ENCODE measurements around the gene MRGPRX1. TPM values are rescaled to one million over a fixed set of nuclear protein-coding genes. Genes with fewer than 3 reads are reported as not detected.
"Not testable (repeated sequence)": the region's sequence is repeated elsewhere in the genome, so short reads cannot be mapped to it uniquely, and the experiment has no call there.

The MRGPRX1 gene
- 0.27 TPM for total RNA-seq

DNA sequence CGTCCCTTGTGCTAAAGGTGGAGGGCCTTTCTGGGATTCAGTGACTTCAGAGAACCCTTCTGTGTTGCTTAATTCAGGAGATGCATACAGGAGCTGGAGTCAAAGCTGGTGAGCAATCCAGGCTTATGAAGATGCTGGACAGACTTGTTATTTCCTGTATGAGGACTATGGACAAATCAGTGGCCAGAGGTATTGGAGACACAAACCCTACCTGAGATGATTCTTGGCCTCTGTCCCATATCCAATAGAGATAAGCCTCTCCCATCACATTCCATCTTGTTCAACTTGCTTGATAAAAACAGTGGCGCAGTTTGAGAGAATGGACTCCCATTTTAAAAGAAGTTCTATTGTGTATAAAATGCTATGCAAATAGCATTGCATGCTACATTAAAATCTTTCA lies at the start of gene MRGPRX1:
MRGPRX1 (minus strand) TSS at position 101 of the 400 bp plus-strand sequence. CDS start 4,630 bp downstream, outside the sequence.
- no peak for DNase-seq (ENCODE audit: low read depth in 2 of 3, low spot score in 2 of 3)

DNA sequence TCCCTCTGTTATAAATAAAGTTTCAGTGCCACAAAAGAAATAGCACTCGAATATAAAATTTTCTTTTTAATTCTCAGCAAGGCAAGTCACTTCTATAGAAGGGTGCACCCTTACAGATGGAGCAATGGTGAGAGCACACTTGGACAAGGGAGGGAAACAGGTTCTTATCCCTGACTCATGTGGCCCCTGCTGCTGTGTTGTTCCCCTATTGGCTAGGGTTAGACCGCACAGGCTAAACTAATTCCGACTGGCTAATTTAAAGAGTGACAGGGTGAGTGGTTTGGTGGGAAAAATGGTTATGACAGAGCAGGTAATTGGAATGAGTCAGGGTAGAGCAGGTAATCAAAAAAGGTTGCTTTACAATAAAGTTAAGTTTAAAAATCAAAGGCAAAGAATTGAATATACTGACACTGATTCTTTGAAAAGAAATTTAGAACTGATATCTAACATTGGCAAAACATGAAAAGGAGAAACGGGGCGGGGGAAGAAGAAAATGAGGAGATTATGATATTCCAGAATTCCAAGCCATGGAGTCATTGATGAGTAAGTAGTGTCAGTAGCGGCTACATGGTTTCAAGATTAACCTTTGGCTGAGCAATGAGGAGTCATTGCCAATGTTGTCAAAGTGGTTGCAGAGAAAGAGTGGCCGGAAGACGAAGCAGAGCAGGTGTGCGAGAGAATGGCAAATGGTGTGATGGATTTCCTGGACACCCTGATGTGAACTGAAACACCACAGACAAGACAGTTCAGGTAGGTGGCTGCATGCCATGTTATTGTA lies 48.4 kb upstream of the MRGPRX1 start:
- no peak for DNase-seq (ENCODE audit: low read depth in 2 of 3, low spot score in 2 of 3)

DNA sequence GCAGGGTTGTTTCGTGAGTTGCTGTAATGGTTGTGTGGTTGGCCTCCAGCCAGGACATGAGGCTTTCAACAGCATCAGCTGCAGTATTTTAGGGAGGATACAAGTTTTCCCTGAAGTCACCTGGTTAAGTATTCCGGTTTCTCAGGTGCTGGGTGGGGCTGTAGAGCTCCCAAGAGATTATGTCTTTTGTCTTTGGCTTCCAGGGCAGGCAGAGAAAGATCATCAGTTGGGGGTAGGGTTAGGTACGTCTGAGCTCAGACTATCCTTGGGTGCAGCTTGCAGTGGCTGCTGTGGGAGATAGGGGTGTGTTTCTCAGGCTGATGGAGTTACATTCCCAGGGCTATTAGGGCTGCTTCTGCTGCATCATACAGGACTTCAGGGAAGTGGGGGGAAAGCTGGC lies 47.5 kb upstream of the MRGPRX1 start:
- no peak for DNase-seq (ENCODE audit: low read depth in 2 of 3, low spot score in 2 of 3)

DNA sequence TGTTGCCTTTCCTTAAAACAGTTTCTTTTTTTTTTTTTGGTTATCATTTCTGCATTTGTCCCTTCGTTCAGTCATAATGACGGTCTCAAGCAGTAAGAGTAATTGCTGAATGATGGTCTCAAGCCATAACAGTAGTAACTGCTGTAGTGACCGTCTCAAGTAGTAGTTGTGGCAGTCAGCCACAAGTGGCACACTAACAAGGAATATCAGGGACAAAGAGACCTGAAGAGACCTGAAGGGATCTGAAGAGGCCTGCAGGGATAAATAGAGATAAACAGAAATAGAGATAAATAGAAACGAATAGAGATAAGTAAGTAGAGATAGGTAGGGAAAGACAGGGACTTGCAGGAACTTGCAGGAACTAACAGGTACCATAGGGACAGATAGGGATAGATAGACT lies 42.7 kb upstream of the MRGPRX1 start:
- no peak for DNase-seq (ENCODE audit: low read depth in 2 of 3, low spot score in 2 of 3)

DNA sequence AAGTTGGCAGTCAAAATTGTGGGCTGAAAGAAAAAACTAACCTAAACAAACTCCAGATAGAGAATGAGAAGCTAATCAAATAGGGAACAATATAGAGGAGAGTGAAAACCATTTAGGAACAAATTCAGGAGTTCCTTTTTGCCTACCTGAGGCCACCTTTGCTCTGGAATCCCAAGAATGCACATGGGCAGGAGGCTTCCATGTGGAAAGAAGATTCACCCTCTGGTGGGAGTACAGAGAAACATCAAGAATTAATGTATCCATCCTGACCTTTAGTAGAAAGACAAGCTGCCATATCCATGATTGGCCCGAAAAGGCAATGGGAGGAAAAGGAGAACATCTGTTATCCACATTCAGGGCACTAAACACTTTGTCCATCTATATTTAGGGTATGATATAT lies 35.0 kb upstream of the MRGPRX1 start:
- DNase-seq (ENCODE audit: low read depth in 2 of 3, low spot score in 2 of 3) = no peak

DNA sequence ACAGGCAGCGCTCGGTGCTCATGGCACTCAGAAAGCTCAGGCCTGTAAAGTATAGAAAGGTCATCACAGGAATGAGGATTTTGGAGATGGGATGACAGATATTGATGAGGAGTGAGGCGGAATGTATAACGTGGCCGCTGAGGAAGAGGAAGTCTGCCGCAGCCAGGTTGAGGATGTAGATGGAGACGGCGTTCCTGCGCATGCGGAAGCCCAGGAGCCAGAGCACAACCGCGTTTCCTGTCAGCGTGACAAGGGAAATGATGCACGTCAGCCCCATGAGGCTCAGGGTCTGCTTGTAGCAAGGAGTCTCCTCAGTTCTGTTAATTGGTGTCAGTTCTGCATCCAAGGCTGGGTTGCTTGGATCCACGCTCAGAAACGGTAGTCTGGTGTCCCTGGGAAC lies 33.1 kb upstream of the MRGPRX1 start:
- DNase-seq (ENCODE audit: low read depth in 2 of 3, low spot score in 2 of 3) = no peak

DNA sequence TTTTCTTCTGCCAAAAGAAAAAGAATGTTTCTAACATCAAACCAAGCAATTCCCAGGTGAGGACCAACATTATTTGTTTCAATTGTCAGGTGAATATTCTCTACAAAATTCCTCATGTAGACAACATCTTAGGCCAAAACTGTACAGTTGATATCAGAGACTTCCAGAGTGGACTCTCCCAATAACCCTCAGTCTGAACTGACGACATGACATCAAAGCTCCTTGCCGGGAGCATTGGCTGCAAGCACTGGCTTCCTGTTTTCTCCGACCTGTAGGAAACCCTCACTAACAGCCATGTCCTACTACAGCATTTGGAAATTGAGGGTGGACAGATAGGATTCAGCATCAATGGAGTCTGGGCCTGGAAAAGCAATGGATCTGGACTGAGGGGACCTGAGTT lies 30.5 kb upstream of the MRGPRX1 start:
- DNase-seq (ENCODE audit: low read depth in 2 of 3, low spot score in 2 of 3) = no peak

DNA sequence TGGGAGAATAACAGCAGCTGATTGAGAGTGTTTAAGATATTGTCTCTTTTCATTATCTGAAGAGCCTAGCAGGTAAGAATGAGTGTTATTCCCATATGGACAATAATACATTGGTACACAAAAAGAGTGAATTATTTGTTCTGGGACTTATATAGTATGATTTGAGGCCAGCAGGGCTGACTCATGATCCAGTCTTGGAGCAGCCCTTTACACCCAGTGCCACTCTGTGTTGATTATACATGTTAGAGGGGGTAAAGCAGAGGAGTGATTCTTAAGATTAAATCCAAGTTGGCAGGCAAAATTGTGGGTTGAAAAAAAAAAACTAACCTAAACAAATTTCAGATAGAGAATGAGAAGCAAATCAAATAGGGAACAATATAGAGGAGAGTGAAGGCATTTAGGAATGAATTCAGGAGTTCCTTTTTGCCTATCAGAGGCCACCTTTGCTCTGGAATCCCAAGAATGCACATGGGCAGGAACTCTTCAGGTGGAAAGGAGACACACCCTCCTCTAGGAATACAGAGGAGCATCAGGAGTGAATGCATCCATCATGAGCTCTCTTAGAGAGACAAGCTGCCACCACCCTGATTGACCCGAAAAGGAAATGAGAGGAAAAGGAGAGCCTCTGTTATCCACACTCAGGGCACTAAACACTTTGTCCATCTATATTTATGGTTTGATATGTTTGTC lies 19.2 kb upstream of the MRGPRX1 start:
- DNase-seq (ENCODE audit: low read depth in 2 of 3, low spot score in 2 of 3) = no peak

DNA sequence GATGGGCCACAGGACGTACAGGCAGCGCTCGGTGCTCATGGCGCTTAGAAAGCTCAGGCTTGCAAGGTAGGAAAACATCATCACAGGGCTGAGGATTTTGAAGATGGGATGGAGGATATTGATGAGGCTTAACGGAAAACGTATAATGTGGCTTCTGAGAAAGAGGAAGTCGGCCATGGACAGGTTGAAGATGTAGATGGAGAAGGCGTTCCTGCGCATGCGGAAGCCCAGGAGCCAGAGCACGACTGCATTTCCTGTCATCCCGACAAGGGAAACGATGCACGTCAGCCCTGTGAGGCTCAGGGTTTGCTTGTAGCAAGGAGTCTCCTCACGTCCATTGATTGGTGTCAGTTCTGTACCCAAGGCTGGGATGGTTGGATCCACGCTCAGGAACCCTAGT lies 17.4 kb upstream of the MRGPRX1 start:
- DNase-seq (ENCODE audit: low read depth in 2 of 3, low spot score in 2 of 3) = no peak

DNA sequence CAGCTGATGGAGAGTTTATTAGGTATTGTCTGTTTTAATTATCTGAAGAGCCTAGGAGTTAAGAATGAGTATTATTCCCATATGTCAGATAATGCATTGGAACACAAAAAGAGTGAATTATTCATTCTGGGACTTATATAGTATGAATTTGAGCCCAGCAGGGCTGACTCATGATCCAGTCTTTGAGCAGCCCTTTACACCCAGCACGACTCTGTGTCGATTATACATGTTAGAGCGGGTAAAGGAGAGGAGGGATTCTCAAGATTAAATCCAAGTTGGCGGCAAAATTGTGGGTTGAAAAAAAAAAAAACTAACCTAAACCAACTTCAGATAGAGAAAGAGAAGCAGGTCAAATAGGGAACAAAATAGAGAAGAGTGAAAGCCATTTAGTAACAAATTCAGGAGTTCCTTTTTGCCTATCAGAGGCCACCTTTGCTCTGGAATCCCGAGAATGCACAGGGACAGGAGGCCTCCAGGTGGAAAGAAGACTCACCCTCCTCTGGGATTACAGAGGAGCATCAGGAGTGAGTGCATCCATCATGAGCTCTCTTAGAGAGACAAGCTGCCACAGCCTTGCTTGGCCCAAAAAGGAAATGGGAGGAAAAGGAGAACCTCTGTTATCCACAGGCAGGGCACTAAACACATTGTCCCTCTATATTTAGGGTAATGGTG lies 3.1 kb downstream of the MRGPRX1 start:
- DNase-seq (ENCODE audit: low read depth in 2 of 3, low spot score in 2 of 3) = no peak

DNA sequence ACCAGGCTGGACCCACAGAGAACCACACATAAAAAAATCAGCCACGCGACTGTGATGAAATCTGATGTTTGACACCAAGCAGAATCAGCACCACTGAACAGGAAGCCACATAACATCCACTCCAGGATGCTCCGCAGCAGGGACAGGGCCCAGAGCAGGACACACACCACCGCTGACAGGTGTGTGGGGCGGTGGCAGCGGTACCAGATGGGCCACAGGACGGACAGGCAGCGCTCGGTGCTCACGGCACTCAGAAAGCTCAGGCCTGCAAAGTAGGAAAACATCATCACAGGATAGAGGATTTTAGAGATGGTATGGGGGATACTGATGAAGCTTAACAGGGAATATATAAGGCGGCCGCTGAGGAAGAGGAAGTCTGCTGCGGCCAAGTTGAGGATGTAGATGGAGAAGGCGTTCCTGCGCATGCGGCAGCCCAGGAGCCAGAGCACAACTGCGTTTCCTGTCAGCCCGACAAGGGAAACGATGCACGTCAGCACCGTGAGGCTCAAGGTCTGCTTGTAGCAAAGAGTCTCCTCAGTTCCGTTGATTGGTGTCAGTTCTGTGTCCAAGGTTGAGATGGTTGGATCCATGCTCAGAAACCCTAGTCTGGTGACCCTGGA lies 4.9 kb downstream of the MRGPRX1 start:
- DNase-seq (ENCODE audit: low read depth in 2 of 3, low spot score in 2 of 3) = no peak

DNA sequence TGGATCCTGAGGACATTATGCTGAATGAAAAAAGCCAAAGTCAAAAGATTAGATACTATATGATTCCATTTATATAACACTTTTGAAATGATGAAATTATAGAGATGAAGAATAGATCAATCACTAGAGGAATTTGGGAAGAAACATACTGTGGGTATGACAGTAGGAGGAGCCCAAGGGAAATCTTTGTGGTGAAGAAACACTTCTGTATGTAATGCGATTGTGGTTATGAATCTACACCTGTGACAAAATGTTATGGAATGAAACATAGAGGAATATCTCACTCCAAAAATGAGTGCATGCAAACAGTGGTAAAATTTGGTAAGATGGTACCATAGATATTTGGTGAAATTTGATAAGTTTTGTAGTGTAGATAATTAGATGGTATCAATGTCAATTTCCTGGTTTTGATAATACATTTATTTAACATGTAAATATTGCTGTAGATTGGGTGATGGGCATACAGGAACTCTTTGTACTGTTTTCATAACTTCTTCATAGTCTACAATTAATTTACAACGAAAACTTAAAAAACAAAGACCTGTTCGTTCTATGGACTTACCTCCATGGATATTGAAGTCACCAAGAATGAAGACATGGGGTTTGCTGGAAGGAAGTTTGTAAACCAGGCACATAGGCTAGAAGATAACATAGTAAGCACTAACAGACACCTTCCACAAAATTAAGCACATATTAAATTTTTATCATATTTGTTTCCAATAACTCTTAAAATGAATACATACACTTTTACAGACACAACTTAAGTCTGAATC lies 11.5 kb downstream of the MRGPRX1 start:
- no peak for DNase-seq (ENCODE audit: low read depth in 2 of 3, low spot score in 2 of 3)

DNA sequence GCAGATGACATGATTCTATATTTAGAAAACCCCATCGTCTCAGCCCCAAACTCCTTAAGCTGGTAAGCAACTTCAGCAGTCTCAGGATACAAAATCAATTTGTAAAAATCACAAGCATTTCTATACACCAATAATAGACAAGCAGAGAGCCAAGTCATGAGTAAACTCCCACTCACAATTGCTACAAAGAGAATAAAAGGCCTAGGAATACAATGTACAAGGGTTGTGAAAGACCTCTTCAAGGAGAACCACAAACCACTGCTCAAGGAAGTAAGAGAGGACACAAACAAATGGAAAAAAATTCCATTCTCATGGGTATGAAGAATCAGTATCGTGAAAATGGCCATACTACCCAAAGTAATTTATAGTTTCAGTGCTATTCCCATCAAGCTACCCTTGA lies 13.8 kb downstream of the MRGPRX1 start:
- not testable (repeated sequence) for DNase-seq (ENCODE audit: low read depth in 2 of 3, low spot score in 2 of 3)

DNA sequence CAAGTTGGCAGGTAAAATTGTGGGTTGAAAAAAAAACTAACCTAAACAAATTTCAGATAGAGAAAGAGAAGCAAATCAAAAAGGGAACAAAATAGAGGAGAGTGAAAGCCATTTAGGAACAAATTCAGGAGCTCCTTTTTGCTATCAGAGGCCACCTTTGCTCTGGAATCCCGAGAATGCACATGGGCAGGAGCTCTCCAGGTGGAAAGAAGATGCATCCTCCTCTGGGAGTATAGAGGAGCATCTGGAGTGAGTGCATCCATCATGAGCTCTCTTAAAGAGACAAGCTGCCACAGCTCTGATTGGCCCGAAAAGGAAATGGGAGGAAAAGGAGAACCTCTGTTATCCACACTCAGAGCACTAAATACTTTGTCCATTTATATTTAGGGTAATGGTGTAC lies 26.3 kb downstream of the MRGPRX1 start:
- no peak for DNase-seq (ENCODE audit: low read depth in 2 of 3, low spot score in 2 of 3)

DNA sequence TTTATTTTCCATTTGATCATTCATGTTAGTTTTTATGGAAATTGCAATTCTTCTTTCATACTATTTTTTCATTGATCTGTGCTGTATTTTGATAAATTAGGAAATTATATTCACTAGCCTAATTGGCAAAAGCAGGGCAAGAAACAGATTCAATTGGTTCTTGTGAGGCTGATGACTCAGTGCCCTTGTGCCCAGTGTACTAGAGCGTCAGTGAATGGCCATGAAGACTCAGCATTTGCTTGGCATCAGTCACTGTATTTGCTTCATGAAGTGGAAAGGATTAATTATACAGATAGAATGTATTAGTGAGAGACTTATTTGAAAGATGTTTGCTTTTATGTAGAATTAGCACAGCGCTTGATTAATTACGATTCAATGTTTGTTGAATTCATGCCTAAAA lies 31.8 kb downstream of the MRGPRX1 start:
- no peak for DNase-seq (ENCODE audit: low read depth in 2 of 3, low spot score in 2 of 3)

DNA sequence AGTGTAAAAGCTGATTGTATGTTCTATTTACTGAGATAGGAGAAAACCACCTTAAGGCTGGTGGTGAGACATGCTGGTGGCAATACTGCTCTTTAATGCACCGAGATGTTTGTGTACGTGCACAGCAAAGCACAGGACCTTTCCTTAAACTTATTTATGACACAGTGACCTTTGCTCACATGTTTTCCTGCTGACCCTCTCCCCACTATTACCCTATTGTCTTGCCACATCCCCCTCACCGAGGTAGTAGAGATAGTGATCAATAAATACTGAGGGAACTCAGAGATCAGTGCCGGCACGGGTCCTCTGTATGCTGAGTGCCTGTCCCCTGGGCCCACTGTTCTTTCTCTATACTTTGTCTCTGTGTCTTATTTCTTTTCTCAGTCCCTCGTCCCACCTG lies 38.6 kb downstream of the MRGPRX1 start:
- DNase-seq (ENCODE audit: low read depth in 2 of 3, low spot score in 2 of 3) = not testable (repeated sequence)

DNA sequence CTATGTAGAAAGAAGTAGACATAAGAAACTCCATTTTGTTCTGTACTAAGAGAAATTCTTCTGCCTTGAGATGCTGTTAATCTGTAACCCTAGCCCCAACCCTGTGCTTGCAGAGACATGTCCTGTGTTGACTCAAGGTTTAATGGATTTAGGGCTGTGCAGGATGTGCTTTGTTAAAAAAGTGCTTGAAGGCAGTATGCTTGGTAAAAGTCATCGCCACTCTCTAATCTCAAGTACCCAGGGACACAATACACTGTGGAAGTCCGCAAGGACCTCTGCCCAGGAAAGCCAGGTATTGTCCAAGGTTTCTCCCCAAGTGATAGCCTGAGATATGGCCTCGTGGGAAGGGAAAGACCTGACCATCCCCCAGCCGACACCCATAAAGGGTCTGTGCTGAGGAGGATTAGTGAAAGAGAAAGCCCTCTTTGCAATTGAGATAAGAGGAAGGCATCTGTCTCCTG lies 39.0 kb downstream of the MRGPRX1 start:
- not testable (repeated sequence) for DNase-seq (ENCODE audit: low read depth in 2 of 3, low spot score in 2 of 3)

DNA sequence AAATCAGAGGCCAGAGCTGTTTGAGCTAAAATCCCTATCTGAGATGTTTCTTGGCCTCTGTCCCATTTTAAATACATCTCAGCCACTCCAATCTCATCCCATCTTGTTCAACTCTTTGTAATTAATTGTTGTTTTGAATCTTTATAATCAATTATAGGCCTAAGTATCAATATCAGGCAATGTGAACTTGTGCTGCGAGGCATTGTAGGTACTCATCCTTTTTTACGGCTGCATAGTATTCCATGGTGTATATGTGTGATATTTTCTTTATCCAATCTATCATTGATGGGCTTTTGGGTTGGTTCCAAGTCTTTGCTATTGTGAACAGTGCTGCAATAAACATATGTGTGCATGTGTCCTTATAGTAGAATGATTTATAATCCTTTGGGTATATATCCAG lies 47.5 kb downstream of the MRGPRX1 start:
- DNase-seq (ENCODE audit: low read depth in 2 of 3, low spot score in 2 of 3) = not testable (repeated sequence)

DNA sequence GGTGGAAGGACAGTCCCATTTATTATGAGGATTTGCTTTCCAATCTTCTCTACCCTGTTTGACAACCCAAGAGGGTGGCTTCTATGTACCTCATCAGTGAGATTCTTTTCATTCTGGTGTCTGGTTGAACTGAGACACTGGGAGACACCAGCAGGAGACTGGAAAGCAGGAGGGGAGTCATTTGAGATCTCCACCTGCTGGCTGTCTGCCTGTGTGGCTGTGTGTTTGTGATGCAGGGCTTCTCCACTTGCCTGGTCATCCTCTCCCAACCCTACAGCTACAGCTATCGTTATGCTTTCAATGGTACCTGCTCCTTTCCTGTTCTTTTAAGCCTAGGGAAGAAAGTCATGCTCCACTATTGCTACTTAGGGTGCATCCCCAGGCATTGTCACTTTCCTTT lies 48.6 kb downstream of the MRGPRX1 start:
- DNase-seq (ENCODE audit: low read depth in 2 of 3, low spot score in 2 of 3) = no peak

Measured in hematopoietic multipotent progenitor cell (in vitro differentiated cells).